SH-SY5Y (cell line): ENCODE results near the gene SPATA31E1.

Experiments used
- GATA2 ChIP-seq: IDR thresholded peaks from 2 replicates; pipeline ENCODE4 v1.6.1; 2011; ENCODE audit warnings: mild to moderate bottlenecking, low read depth, low read length
- GATA3 ChIP-seq: IDR thresholded peaks from 2 replicates; pipeline ENCODE4 v1.6.1; 2011; ENCODE audit warnings: low read depth, mild to moderate bottlenecking, low read length, moderate library complexity

SPATA31E1 gene

DNA sequence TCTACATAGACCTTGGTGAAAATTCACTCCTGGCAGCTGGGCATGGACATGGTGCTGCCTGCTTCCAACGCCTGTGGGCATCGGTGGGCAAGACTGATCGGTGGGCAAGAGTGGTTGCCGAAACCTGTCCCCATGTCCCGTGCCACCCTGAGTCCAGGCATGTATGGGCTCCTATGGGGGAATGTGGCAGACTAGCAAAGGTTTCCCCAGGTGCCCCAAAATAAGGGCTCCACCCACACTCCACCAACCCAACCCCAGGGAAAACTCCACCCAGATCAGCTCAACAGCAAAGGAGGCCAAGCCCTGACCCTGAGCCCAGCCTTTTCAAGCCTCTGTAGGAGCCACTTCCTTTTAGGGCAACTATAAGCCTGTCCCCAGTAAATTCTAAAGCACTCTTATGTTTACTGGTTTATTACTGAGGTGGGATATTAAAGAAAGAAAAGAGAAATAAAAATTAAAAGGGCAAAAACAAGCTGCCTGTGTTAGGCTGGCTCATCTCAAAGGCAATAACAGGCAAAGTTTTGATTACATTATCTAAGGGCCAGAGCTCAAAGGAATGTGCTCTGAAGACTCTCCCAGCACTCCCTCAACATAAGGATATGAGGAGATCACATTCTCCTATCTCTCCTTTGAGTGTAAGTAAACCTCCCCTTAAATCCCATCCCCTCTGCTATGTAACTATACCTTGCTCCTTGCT lies 8.9 kb upstream of the SPATA31E1 start:
- no peak for TF ChIP-seq GATA3
- no peak for TF ChIP-seq GATA2

DNA sequence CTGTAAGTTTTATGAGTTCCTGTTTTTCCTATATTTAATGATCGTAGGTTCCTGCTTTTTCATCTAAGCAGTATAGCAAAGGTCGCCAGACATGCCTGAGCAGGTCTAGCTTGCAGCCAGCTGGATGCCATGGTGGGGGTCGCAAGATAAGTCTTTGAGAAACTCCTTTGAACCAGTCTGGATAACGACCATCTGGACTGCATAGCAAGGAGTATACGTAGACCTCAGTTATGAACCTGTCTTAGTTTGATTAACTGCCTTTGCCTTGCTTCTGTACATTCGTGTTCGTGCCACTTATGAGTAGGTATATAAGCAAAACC lies 8.4 kb upstream of the SPATA31E1 start:
- TF ChIP-seq GATA3 = no peak
- TF ChIP-seq GATA2 = no peak

- no peak for TF ChIP-seq GATA2
- no peak for TF ChIP-seq GATA3
Observed at GRCh38 chr9:87875060-87875459, 7.6 kb upstream of the SPATA31E1 start.

GRCh38 chr9:87875831-87876545 lies 6.7 kb upstream of the SPATA31E1 start:
- TF ChIP-seq GATA2 (no peak), GATA3 (no peak)

- TF ChIP-seq GATA3 = no peak
- no peak for TF ChIP-seq GATA2
Observed at GRCh38 chr9:87876708-87877107, 6.0 kb upstream of the SPATA31E1 start.

- TF ChIP-seq GATA2 = no peak
- TF ChIP-seq GATA3 = no peak
Observed at GRCh38 chr9:87878989-87879511, 3.6 kb upstream of the SPATA31E1 start.

- no peak for TF ChIP-seq GATA2
- TF ChIP-seq GATA3 = no peak
Observed at GRCh38 chr9:87880116-87880515, 2.6 kb upstream of the SPATA31E1 start.

- TF ChIP-seq GATA3 (no peak), GATA2 (no peak)
Observed at GRCh38 chr9:87880683-87881082, 2.0 kb upstream of the SPATA31E1 start.

- TF ChIP-seq GATA2 = no peak
- TF ChIP-seq GATA3 = no peak
Observed at GRCh38 chr9:87883274-87883673, 597 bp downstream of the SPATA31E1 start.

- TF ChIP-seq GATA2 = no peak
- no peak for TF ChIP-seq GATA3
Observed at GRCh38 chr9:87883990-87884389, 1.3 kb downstream of the SPATA31E1 start.

DNA sequence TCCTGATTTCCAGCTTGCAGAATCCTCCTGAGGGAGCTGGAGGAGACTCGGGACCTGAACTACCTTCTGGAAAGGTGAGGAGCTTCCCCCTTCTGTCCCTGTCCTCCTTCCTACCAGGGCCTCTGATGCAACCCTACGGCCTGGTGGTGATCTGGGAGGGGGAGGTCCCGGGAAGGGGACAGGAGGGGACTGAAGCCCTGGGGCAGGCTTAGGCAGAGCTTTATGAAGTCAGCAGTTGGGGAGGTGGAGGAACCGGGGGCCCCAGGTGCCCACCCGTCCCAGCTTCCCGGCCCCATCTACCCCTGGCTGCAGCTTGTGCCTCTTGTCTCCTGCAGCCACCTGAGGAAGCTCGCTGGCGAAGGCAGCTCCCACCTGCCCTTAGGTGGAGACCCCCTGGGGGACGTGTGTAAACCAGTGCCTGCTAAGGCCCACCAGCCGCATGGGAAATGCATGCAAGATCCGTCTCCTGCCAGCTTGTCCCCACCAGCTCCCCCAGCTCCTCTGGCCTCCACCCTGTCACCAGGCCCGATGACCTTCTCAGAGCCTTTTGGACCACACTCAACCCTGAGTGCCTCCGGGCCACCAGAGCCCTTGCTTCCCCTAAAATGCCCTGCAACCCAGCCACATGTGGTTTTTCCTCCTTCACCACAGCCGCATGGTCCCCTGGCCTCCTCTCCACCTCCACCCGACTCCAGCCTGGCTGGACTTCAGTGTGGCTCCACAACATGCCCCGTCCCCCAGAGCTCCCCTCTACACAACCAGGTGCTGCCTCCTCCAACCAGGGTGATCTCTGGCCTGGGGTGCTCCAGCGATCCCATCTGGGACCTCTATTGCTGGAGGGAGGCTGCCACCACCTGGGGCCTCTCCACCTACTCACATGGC lies 2.1 kb downstream of the SPATA31E1 start:
- TF ChIP-seq GATA3 (no peak), GATA2 (no peak)

DNA sequence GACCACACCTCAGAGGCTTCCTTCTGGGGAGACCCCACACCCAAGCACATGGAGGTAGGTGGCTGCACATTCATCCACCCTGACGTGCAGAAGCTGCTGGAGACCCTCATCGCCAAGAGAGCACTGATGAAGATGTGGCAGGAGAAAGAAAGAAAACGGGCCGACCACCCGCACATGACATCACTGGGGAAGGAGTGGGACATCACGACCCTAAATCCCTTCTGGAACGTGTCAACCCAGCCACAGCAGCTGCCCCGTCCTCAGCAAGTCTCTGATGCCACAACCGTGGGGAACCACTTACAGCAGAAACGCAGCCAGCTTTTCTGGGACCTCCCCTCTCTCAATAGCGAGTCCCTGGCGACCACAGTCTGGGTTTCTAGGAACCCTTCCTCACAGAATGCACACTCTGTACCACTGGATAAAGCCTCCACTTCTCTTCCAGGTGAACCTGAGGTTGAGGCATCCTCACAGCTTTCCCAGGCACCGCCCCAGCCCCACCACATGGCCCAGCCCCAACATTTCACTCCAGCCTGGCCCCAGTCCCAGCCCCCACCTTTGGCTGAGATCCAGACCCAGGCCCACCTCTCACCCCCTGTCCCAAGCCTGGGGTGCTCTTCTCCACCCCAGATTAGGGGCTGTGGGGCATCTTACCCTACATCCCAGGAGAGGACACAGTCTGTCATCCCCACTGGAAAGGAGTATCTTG lies 3.0 kb downstream of the SPATA31E1 start:
- no peak for TF ChIP-seq GATA2
- TF ChIP-seq GATA3 = no peak

DNA sequence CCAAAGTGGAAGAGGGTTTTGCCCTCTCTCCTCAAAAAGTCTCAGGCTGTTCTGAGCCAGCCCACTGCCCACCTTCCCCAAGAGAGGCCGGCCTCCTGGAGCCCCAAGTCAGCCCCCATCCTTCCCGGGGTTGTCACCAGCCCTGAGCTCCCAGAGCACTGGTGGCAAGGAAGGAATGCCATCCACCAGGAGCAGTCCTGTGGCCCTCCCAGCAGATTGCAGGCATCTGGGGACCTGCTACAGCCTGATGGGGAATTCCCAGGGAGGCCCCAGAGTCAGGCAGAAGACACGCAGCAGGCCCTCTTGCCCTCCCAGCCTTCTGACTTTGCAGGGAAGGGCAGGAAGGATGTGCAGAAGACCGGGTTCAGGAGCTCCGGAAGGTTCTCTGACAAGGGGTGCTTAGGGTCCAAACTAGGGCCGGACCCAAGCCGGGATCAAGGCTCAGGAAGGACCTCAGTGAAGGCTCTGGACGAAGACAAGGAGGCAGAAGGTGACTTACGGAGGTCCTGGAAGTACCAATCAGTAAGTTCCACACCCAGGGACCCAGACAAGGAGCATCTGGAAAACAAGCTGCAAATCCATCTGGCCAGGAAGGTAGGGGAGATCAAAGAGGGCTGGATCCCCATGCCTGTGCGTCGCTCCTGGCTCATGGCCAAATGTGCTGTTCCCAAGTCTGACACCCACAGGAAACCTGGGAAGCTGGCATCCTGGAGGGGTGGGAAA lies 3.7 kb downstream of the SPATA31E1 start:
- TF ChIP-seq GATA2 = no peak
- no peak for TF ChIP-seq GATA3

- TF ChIP-seq GATA2 (no peak), GATA3 (no peak)
Observed at GRCh38 chr9:87886933-87887505, 4.3 kb downstream of the SPATA31E1 start.
